Forelimb muscle (tissue), 1 donor: ENCODE measurements around the gene PKMYT1. TPM values are rescaled to one million over a fixed set of nuclear protein-coding genes. Genes with fewer than 3 reads are reported as not detected.

Experiments
- DNase-seq: peaks from one replicate; pipeline ENCODE4 v3.0.0-alpha.2; 2013; ENCODE audit warnings: low read depth
- polyA plus RNA-seq: library from polyadenylated mRNA; unstranded; fragments of 120-200 nt; gene quantifications from one replicate; pipeline ENCODE4 v1.2.1, GENCODE V29; 2013; ENCODE audit not compliant: insufficient read length

Gene PKMYT1
- polyA plus RNA-seq, 1 donor: 9.9 TPM

GRCh38 chr16:2973605-2974318 lies 6.5 kb downstream of the PKMYT1 start:
- DNase-seq: no peak

GRCh38 chr16:2973093-2973492 lies 7.2 kb downstream of the PKMYT1 start:
- no peak for DNase-seq

GRCh38 chr16:2971985-2972784 lies 8.1 kb downstream of the PKMYT1 start:
- DNase-seq: no peak

GRCh38 chr16:2971134-2971984 lies 8.9 kb downstream of the PKMYT1 start:
- DNase-seq: no peak

- DNase-seq: no peak
Observed at GRCh38 chr16:2970563-2970962, 9.7 kb downstream of the PKMYT1 start.

GRCh38 chr16:2969545-2970521 lies 10.4 kb downstream of the PKMYT1 start:
- DNase-seq: no peak

- no peak for DNase-seq
Observed at GRCh38 chr16:2968738-2969544, 11.3 kb downstream of the PKMYT1 start, which contains the start of gene PAQR4. TSS of gene PAQR4 (plus strand) at chr16:2969348. CDS start at chr16:2969675, 327 bp downstream.

- DNase-seq: no peak
Observed at GRCh38 chr16:2968368-2968737, 11.9 kb downstream of the PKMYT1 start.

- DNase-seq: no peak
Observed at GRCh38 chr16:2967721-2968161, 12.5 kb downstream of the PKMYT1 start.

GRCh38 chr16:2967211-2967631 lies 13.0 kb downstream of the PKMYT1 start:
- DNase-seq: no peak

GRCh38 chr16:2966808-2967191 lies 13.4 kb downstream of the PKMYT1 start:
- no peak for DNase-seq

GRCh38 chr16:2966043-2966807 lies 14.0 kb downstream of the PKMYT1 start:
- DNase-seq: no peak

GRCh38 chr16:2964475-2965336 lies 15.5 kb downstream of the PKMYT1 start:
- DNase-seq: no peak

GRCh38 chr16:2963723-2964474 lies 16.3 kb downstream of the PKMYT1 start, which contains the start of gene KREMEN2:
TSS of gene KREMEN2 (plus strand) at chr16:2964275. CDS start at chr16:2964521, 246 bp downstream.
- DNase-seq: no peak

- DNase-seq: no peak
Observed at GRCh38 chr16:2963074-2963722, 17.0 kb downstream of the PKMYT1 start.

GRCh38 chr16:2962334-2963073 lies 17.7 kb downstream of the PKMYT1 start:
- DNase-seq: no peak
